Osteoblast (primary cell): ENCODE measurements around the gene PCDH15. TPM values are rescaled to one million over a fixed set of nuclear protein-coding genes. Genes with fewer than 3 reads are reported as not detected.

ENCODE experiments used
- DNase-seq: peaks from one replicate; pipeline ENCODE4 v3.0.0; 2011; ENCODE audit warnings: low spot score, mixed read lengths; ENCODE audit not compliant: insufficient read length; ENCODE audit errors: missing footprints
- H2AFZ ChIP-seq: 2 replicates; pipeline ENCODE4 v1.6.0; 2011; ENCODE audit warnings: mild to moderate bottlenecking, low read length
- H3K27ac ChIP-seq: 2 replicates; pipeline ENCODE4 v1.5.1; 2011; ENCODE audit warnings: mild to moderate bottlenecking, low read depth, low read length, moderate library complexity
- H3K27me3 ChIP-seq: 2 replicates; pipeline ENCODE4 v1.6.0; 2012; ENCODE audit warnings: mild to moderate bottlenecking, control low read depth, inconsistent platforms, low read length, moderate library complexity; ENCODE audit not compliant: insufficient read depth
- H3K36me3 ChIP-seq: 2 replicates; pipeline ENCODE4 v1.5.1; 2011; ENCODE audit warnings: mild to moderate bottlenecking, low read length, control low read depth, moderate library complexity; ENCODE audit not compliant: insufficient read depth
- H3K4me1 ChIP-seq: 2 replicates; pipeline ENCODE4 v1.5.1; 2011; ENCODE audit warnings: mild to moderate bottlenecking, low read length, control low read depth, moderate library complexity; ENCODE audit not compliant: insufficient read depth
- H3K4me2 ChIP-seq: 2 replicates; pipeline ENCODE4 v1.6.0; 2011; ENCODE audit warnings: mild to moderate bottlenecking, low read length; ENCODE audit not compliant: insufficient read depth
- H3K4me3 ChIP-seq: fragments of 200-600 bp; sonication (generic); 3 replicates; pipeline ENCODE4 v1.5.1; 2012; ENCODE audit warnings: mild to moderate bottlenecking, low read length, inconsistent platforms; ENCODE audit not compliant: insufficient read depth
- H3K79me2 ChIP-seq: 2 replicates; pipeline ENCODE4 v1.6.0; 2012; ENCODE audit warnings: mild to moderate bottlenecking, low read length, control low read depth, inconsistent platforms; ENCODE audit not compliant: insufficient read depth
- H3K9me3 ChIP-seq: 2 replicates; pipeline ENCODE4 v1.5.1; 2011; ENCODE audit warnings: low read depth, low read length, control low read depth
- H4K20me1 ChIP-seq: 2 replicates; pipeline ENCODE4 v1.6.0; 2012; ENCODE audit warnings: mild to moderate bottlenecking, low read length, control low read depth; ENCODE audit not compliant: insufficient read depth
- total RNA-seq: library from RNA; depleted of rRNA; stranded (reverse); fragments of >200 nt; gene quantifications from 2 replicates; pipeline ENCODE4 v1.2.3, GENCODE V29; 2012
- TF ChIP-seq, protein P1 (sequence below): IDR thresholded peaks from 2 replicates; pipeline ENCODE4 v1.5.1; 2011; ENCODE audit warnings: mild to moderate bottlenecking, low read depth, low read length, moderate library complexity; ENCODE audit errors: extremely low read depth

Gene PCDH15
- total RNA-seq, 1 donor, result not detected

DNA sequence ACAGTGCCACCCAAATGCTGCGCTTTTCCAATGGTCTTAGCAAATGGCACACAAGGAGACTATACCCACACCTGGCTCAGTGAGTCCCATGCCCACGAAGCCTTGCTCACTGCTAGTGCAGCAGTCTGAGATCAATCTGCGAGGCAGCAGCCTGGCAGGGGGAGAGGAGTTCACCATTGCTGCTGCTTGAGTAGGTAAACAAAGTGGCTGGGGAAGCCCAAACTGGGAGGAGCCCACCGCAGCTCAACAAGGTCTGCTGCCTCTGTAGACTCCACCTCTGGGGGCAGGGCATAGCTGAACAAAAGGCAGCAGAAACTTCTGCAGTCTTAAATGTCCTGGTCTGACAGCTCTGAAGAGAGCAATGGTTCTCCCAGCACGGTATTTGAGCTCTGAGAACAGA, 891.2 kb downstream of the PCDH15 start:
- TF ChIP-seq, protein P1, sequence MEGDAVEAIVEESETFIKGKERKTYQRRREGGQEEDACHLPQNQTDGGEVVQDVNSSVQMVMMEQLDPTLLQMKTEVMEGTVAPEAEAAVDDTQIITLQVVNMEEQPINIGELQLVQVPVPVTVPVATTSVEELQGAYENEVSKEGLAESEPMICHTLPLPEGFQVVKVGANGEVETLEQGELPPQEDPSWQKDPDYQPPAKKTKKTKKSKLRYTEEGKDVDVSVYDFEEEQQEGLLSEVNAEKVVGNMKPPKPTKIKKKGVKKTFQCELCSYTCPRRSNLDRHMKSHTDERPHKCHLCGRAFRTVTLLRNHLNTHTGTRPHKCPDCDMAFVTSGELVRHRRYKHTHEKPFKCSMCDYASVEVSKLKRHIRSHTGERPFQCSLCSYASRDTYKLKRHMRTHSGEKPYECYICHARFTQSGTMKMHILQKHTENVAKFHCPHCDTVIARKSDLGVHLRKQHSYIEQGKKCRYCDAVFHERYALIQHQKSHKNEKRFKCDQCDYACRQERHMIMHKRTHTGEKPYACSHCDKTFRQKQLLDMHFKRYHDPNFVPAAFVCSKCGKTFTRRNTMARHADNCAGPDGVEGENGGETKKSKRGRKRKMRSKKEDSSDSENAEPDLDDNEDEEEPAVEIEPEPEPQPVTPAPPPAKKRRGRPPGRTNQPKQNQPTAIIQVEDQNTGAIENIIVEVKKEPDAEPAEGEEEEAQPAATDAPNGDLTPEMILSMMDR, result no peak
- no peak for DNase-seq
- Histone ChIP-seq H4K20me1 (no peaks in the 10 kb centered on the region), H3K4me2 (no peak overlapping the region), H3K4me1 (no peaks in the 10 kb centered on the region), H3K79me2 (no peaks in the 10 kb centered on the region), H2AFZ (no peak overlapping the region), H3K36me3 (no peaks in the 10 kb centered on the region), H3K9me3 (no peaks in the 10 kb centered on the region), H3K27me3 (no peaks in the 10 kb centered on the region), H3K27ac (no peak overlapping the region), H3K4me3 (no peak overlapping the region)

DNA sequence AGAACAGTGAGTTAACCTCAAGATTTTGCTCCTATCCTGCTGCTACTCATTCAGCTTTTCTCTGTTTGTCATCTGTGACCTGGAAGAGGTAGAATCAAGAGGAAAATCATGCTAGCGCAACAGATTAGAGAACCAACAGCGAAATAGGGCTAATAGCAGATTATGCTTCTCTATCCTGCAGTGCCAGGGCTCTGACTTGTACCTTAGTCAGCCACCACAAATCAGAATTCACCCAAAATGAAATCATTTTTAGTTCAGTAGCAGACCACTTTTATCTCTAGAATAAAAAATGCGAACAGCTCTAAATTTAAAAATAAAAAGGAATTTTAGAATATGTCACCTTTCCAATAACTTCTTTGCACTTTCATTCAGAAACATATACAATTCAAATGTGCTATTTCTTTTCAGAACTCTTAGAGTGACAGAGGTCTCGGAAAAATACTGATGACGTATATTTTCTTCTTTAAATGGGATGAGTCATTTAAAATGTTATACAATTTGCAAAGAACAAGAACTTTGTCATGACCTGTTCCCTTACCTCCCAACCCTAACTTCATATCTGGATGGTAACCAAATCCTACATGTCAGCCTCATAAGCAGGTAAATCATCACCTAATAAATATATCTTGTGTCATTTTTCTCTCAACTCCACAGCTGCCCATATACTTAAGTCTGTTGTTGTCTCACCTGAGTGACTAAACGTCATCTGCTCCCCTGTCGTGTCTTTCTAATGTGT, 896.4 kb downstream of the PCDH15 start:
- Histone ChIP-seq H3K4me2 (no peak overlapping the region), H3K79me2 (no peaks in the 10 kb centered on the region), H3K4me1 (no peaks in the 10 kb centered on the region), H3K9me3 (no peaks in the 10 kb centered on the region), H3K27ac (no peak overlapping the region), H3K27me3 (no peaks in the 10 kb centered on the region), H2AFZ (no peak overlapping the region), H4K20me1 (no peaks in the 10 kb centered on the region), H3K4me3 (no peak overlapping the region), H3K36me3 (no peaks in the 10 kb centered on the region)
- no peak for DNase-seq
- TF ChIP-seq, protein P1, result no peak

DNA sequence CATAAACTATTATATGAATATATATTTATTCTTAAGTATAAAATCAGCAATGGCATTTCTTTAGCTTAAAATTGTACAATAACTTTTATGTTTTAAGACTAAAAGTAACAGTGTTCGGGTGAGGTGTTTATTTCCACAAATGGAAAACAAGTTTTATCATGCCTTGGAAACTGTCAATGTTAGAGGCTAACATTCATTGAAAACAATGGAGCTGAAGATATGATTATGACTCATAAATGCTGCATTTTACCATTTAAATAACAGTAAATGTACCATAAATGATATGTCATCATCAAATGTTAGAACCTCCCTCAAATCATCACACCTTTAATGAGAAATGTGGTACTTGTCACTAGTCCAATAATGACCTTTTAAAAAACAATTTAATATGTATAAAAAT, 897.3 kb downstream of the PCDH15 start:
- Histone ChIP-seq H3K4me3 (no peak overlapping the region), H3K36me3 (no peaks in the 10 kb centered on the region), H3K27ac (no peak overlapping the region), H3K27me3 (no peaks in the 10 kb centered on the region), H3K4me1 (no peaks in the 10 kb centered on the region), H3K79me2 (no peaks in the 10 kb centered on the region), H3K9me3 (no peaks in the 10 kb centered on the region), H4K20me1 (no peaks in the 10 kb centered on the region), H2AFZ (no peak overlapping the region), H3K4me2 (no peak overlapping the region)
- no peak for DNase-seq
- TF ChIP-seq, protein P1, result no peak

DNA sequence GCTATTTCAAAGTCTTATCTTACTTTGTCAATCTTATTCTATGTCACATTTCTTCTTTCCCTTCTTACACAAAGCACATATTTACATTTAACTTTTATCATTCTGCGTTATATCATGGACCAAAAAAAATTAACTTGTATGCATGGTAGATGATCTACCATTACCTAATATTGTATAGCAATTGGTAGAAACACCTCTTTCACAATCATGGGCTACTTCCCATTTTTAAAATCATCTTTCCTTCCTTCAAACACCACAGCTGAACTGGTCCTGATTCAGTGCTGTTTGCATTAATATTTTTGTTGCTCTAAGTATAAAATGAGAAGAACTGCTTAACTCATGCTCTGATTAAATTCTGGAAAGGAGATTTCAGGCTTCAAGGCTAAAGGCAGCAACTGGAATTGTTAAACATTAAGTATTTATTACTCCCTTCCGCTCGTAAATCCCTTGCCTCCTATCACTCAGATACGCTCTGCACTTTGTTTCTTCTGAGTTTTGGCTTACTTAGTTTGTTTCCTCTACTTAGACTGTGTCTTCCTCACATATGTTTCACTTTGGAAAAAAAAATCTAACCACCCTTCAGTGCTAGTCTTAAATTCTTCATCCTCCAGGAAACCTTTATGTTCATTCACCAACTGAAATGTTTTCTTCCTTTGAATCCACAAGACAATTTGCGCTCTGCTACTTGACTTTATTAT, 901.4 kb downstream of the PCDH15 start:
- no peak overlapping the region for H3K4me2 ChIP-seq
- H3K36me3 ChIP-seq, result no peaks in the 10 kb centered on the region
- no peak overlapping the region for H2AFZ ChIP-seq
- H3K9me3 ChIP-seq, result no peaks in the 10 kb centered on the region
- no peak overlapping the region for H3K4me3 ChIP-seq
- no peaks in the 10 kb centered on the region for H3K79me2 ChIP-seq
- no peak overlapping the region for H3K27ac ChIP-seq
- no peaks in the 10 kb centered on the region for H3K4me1 ChIP-seq
- no peaks in the 10 kb centered on the region for H3K27me3 ChIP-seq
- peak; percentile 18 for DNase-seq
- TF ChIP-seq, protein P1, result no peak
- no peaks in the 10 kb centered on the region for H4K20me1 ChIP-seq
